ENCODE measurements around the gene PILRA. TPM values are rescaled to one million over a fixed set of nuclear protein-coding genes. Genes with fewer than 3 reads are reported as not detected.

The PILRA gene
- total and polyA plus RNA-seq, 2 experiments from 2014 or later: 0.38 to 5.3 TPM

DNA sequence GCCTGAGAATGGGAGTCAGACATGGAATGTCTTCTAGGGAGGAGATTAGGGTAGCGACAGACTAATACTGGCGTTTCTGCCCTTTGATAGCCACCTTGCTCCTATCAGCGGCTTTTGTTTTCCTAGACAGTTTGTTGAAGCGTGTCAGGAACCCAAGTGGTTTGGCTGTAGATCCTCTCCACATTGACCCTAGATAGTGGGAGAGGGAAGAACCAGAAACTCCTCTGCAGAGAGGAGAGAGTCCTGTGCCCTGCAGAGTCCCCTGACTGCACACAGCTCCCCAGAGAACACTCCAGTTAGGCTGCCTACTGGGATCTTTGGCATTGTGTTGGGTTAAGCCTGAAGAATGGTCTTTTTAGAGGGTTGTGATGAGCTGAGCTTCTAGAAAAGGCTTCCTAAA is 58.8 kb downstream of the PILRA start:
- DNase-seq (ENCODE audit: low spot score): no peak
- peak overlapping the region; percentile 67 for H3K4me3 ChIP-seq
- Mint-ChIP-seq H3K27me3 (ENCODE audit: insufficient read depth, low read depth, poor library complexity) (peaks cover 47% of the 10 kb centered on the region), H3K36me3 (ENCODE audit: low read depth) (peaks cover 59% of the 10 kb centered on the region), H3K4me3 (peak overlapping the region; percentile 93), H3K9me3 (peaks cover 20% of the 10 kb centered on the region), H3K4me1 (peaks cover 48% of the 10 kb centered on the region), H3K27ac (peak overlapping the region; percentile 56; the same call in 1 of the 2 replicates)
- peaks cover 9% of the 10 kb centered on the region; the same call in 1 of the 2 replicates for H3K36me3 ChIP-seq (ENCODE audit: insufficient read depth)
- H3K27ac ChIP-seq (ENCODE audit: low read depth): peak overlapping the region; percentile 81
- peaks cover 3% of the 10 kb centered on the region; the same call in 1 of the 2 replicates for H4K20me1 ChIP-seq (replicated peaks; ENCODE audit: insufficient read depth)
- peaks cover 39% of the 10 kb centered on the region for H3F3A ChIP-seq (replicated peaks; ENCODE audit: low read depth)
- H2AFZ ChIP-seq: no peak overlapping the region
- 0 out of 2 replicates have a peak, but pooled peaks cover 3% of the 10 kb centered on the region for H3K9me2 ChIP-seq (ENCODE audit: insufficient read depth)
- H3K27me3 ChIP-seq (ENCODE audit: insufficient read depth): peaks cover 9% of the 10 kb centered on the region
- H3K79me2 ChIP-seq (replicated peaks; ENCODE audit: insufficient read depth): peaks cover 44% of the 10 kb centered on the region
- H3K4me1 ChIP-seq (ENCODE audit: insufficient read depth): peaks cover 29% of the 10 kb centered on the region; the same call in 1 of the 2 replicates
- peak overlapping the region; percentile 79 for H3K4me2 ChIP-seq
- no peak for TF ChIP-seq ZNF114 (CRISPR knock-in tag; IDR thresholded peaks at IDR 0.05)
- TF ChIP-seq, protein P1, sequence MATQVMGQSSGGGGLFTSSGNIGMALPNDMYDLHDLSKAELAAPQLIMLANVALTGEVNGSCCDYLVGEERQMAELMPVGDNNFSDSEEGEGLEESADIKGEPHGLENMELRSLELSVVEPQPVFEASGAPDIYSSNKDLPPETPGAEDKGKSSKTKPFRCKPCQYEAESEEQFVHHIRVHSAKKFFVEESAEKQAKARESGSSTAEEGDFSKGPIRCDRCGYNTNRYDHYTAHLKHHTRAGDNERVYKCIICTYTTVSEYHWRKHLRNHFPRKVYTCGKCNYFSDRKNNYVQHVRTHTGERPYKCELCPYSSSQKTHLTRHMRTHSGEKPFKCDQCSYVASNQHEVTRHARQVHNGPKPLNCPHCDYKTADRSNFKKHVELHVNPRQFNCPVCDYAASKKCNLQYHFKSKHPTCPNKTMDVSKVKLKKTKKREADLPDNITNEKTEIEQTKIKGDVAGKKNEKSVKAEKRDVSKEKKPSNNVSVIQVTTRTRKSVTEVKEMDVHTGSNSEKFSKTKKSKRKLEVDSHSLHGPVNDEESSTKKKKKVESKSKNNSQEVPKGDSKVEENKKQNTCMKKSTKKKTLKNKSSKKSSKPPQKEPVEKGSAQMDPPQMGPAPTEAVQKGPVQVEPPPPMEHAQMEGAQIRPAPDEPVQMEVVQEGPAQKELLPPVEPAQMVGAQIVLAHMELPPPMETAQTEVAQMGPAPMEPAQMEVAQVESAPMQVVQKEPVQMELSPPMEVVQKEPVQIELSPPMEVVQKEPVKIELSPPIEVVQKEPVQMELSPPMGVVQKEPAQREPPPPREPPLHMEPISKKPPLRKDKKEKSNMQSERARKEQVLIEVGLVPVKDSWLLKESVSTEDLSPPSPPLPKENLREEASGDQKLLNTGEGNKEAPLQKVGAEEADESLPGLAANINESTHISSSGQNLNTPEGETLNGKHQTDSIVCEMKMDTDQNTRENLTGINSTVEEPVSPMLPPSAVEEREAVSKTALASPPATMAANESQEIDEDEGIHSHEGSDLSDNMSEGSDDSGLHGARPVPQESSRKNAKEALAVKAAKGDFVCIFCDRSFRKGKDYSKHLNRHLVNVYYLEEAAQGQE (IDR thresholded peaks at IDR 0.05; ENCODE audit: unreplicated experiment): no peak
- TF ChIP-seq JUNB (IDR thresholded peaks at IDR 0.05; ENCODE audit: unreplicated experiment): no peak
- TF ChIP-seq, protein P2, sequence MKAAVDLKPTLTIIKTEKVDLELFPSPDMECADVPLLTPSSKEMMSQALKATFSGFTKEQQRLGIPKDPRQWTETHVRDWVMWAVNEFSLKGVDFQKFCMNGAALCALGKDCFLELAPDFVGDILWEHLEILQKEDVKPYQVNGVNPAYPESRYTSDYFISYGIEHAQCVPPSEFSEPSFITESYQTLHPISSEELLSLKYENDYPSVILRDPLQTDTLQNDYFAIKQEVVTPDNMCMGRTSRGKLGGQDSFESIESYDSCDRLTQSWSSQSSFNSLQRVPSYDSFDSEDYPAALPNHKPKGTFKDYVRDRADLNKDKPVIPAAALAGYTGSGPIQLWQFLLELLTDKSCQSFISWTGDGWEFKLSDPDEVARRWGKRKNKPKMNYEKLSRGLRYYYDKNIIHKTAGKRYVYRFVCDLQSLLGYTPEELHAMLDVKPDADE (IDR thresholded peaks at IDR 0.05): no peak
- TF ChIP-seq, protein P3, sequence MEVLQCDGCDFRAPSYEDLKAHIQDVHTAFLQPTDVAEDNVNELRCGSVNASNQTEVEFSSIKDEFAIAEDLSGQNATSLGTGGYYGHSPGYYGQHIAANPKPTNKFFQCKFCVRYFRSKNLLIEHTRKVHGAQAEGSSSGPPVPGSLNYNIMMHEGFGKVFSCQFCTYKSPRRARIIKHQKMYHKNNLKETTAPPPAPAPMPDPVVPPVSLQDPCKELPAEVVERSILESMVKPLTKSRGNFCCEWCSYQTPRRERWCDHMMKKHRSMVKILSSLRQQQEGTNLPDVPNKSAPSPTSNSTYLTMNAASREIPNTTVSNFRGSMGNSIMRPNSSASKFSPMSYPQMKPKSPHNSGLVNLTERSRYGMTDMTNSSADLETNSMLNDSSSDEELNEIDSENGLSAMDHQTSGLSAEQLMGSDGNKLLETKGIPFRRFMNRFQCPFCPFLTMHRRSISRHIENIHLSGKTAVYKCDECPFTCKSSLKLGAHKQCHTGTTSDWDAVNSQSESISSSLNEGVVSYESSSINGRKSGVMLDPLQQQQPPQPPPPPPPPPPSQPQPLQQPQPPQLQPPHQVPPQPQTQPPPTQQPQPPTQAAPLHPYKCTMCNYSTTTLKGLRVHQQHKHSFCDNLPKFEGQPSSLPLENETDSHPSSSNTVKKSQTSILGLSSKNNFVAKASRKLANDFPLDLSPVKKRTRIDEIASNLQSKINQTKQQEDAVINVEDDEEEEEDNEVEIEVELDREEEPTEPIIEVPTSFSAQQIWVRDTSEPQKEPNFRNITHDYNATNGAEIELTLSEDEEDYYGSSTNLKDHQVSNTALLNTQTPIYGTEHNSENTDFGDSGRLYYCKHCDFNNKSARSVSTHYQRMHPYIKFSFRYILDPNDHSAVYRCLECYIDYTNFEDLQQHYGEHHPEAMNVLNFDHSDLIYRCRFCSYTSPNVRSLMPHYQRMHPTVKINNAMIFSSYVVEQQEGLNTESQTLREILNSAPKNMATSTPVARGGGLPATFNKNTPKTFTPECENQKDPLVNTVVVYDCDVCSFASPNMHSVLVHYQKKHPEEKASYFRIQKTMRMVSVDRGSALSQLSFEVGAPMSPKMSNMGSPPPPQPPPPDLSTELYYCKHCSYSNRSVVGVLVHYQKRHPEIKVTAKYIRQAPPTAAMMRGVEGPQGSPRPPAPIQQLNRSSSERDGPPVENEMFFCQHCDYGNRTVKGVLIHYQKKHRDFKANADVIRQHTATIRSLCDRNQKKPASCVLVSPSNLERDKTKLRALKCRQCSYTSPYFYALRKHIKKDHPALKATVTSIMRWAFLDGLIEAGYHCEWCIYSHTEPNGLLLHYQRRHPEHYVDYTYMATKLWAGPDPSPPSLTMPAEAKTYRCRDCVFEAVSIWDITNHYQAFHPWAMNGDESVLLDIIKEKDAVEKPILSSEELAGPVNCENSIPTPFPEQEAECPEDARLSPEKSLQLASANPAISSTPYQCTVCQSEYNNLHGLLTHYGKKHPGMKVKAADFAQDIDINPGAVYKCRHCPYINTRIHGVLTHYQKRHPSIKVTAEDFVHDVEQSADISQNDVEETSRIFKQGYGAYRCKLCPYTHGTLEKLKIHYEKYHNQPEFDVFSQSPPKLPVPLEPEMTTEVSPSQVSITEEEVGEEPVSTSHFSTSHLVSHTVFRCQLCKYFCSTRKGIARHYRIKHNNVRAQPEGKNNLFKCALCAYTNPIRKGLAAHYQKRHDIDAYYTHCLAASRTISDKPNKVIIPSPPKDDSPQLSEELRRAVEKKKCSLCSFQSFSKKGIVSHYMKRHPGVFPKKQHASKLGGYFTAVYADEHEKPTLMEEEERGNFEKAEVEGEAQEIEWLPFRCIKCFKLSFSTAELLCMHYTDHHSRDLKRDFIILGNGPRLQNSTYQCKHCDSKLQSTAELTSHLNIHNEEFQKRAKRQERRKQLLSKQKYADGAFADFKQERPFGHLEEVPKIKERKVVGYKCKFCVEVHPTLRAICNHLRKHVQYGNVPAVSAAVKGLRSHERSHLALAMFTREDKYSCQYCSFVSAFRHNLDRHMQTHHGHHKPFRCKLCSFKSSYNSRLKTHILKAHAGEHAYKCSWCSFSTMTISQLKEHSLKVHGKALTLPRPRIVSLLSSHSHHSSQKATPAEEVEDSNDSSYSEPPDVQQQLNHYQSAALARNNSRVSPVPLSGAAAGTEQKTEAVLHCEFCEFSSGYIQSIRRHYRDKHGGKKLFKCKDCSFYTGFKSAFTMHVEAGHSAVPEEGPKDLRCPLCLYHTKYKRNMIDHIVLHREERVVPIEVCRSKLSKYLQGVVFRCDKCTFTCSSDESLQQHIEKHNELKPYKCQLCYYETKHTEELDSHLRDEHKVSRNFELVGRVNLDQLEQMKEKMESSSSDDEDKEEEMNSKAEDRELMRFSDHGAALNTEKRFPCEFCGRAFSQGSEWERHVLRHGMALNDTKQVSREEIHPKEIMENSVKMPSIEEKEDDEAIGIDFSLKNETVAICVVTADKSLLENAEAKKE (CRISPR knock-in tag; IDR thresholded peaks at IDR 0.05): no peak
- TF ChIP-seq POLR2AphosphoS5 (IDR thresholded peaks at IDR 0.05; ENCODE audit: low read depth): no peak; the same call in 1 of the 2 replicates
- TF ChIP-seq, protein P4, sequence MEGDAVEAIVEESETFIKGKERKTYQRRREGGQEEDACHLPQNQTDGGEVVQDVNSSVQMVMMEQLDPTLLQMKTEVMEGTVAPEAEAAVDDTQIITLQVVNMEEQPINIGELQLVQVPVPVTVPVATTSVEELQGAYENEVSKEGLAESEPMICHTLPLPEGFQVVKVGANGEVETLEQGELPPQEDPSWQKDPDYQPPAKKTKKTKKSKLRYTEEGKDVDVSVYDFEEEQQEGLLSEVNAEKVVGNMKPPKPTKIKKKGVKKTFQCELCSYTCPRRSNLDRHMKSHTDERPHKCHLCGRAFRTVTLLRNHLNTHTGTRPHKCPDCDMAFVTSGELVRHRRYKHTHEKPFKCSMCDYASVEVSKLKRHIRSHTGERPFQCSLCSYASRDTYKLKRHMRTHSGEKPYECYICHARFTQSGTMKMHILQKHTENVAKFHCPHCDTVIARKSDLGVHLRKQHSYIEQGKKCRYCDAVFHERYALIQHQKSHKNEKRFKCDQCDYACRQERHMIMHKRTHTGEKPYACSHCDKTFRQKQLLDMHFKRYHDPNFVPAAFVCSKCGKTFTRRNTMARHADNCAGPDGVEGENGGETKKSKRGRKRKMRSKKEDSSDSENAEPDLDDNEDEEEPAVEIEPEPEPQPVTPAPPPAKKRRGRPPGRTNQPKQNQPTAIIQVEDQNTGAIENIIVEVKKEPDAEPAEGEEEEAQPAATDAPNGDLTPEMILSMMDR (conservative IDR thresholded peaks at IDR 0.05; ENCODE audit: low read depth in 2 of 2): no peak
- no peak for TF ChIP-seq ZNF331 (CRISPR knock-in tag; IDR thresholded peaks at IDR 0.05; ENCODE audit: low read depth)
- no peak for TF ChIP-seq EZH2 (IDR thresholded peaks at IDR 0.05; ENCODE audit: low read depth, unreplicated experiment)
- no peak for TF ChIP-seq NANOG (IDR thresholded peaks at IDR 0.05; ENCODE audit: borderline replicate concordance)
- no peak for TF ChIP-seq EZH2phosphoT487 (IDR thresholded peaks at IDR 0.05; ENCODE audit: unreplicated experiment)
- no peak for TF ChIP-seq STAT1 (IDR thresholded peaks at IDR 0.05; ENCODE audit: unreplicated experiment)
- TF ChIP-seq CREB1 (CRISPR knock-in tag; IDR thresholded peaks at IDR 0.05; ENCODE audit: low read depth): no peak
- ATAC-seq: no peak
